ENCODE data around the gene GGA2.

DNA sequence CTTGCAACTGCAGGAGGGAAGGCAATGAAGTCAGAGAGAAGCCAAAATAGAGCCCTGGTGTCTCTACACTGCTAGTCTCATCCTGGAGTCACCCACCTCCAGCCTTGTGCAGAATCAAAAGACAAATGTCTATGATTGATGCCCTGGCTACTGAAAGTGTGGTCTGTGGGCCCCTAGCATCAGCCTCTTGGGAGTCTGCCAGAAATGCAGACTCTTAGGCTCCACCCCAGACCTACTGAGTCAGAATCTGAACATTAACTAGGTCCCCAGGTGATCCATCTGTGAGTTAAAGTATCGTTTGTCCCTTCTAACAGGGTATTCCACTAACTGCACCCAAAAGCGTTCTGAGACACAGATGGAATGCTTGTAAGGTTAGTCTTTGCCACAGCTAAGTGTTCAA is 25.6 kb upstream of the GGA2 start:
- TF ChIP-seq POLR2A (IDR thresholded peaks at IDR 0.05) (no peak), POLR2AphosphoS5 (IDR thresholded peaks at IDR 0.05) (no peak)
- TF ChIP-seq, protein P1, sequence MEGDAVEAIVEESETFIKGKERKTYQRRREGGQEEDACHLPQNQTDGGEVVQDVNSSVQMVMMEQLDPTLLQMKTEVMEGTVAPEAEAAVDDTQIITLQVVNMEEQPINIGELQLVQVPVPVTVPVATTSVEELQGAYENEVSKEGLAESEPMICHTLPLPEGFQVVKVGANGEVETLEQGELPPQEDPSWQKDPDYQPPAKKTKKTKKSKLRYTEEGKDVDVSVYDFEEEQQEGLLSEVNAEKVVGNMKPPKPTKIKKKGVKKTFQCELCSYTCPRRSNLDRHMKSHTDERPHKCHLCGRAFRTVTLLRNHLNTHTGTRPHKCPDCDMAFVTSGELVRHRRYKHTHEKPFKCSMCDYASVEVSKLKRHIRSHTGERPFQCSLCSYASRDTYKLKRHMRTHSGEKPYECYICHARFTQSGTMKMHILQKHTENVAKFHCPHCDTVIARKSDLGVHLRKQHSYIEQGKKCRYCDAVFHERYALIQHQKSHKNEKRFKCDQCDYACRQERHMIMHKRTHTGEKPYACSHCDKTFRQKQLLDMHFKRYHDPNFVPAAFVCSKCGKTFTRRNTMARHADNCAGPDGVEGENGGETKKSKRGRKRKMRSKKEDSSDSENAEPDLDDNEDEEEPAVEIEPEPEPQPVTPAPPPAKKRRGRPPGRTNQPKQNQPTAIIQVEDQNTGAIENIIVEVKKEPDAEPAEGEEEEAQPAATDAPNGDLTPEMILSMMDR (IDR thresholded peaks at IDR 0.05) = no peak

Data from stomach (tissue), 4 donors.